HG02642 (cell line): ENCODE data around the gene LMNTD1.
A peak's percentile ranks its signal among the peaks of the same experiment; 100 is the strongest.

Experiments used
- ATAC-seq: cut with Tn5 transposase; IDR thresholded peaks from one replicate; pipeline ENCODE4 v1.9.1; 2021; ENCODE audit warnings: mild to moderate bottlenecking; ENCODE audit not compliant: unreplicated experiment, poor library complexity

LMNTD1 gene

GRCh38 chr12:25556153-25556552, 3.1 kb upstream of the LMNTD1 start:
- no peak for ATAC-seq

- ATAC-seq = no peak
These were observed 402 bp downstream of the LMNTD1 start for GRCh38 chr12:25552681-25553080.

GRCh38 chr12:25550186-25550585, 2.9 kb downstream of the LMNTD1 start:
- ATAC-seq = no peak

- ATAC-seq = no peak
These were observed 4.0 kb downstream of the LMNTD1 start for GRCh38 chr12:25549120-25549519.

GRCh38 chr12:25546318-25546717, 6.8 kb downstream of the LMNTD1 start:
- no peak for ATAC-seq

GRCh38 chr12:25533150-25533549, 19.9 kb downstream of the LMNTD1 start:
- no peak for ATAC-seq

- ATAC-seq = no peak
These were observed 21.5 kb downstream of the LMNTD1 start for GRCh38 chr12:25531502-25532052.

- ATAC-seq = no peak
These were observed 23.3 kb downstream of the LMNTD1 start for GRCh38 chr12:25529738-25530137.

- no peak for ATAC-seq
These were observed 26.3 kb downstream of the LMNTD1 start for GRCh38 chr12:25526778-25527177.

- ATAC-seq = no peak
These were observed 28.7 kb downstream of the LMNTD1 start for GRCh38 chr12:25524366-25524765.

GRCh38 chr12:25521625-25522256, 31.3 kb downstream of the LMNTD1 start:
- no peak for ATAC-seq

- peak; percentile 79 for ATAC-seq
These were observed 34.6 kb downstream of the LMNTD1 start for GRCh38 chr12:25518512-25518911.

GRCh38 chr12:25504744-25505143, 48.3 kb downstream of the LMNTD1 start:
- no peak for ATAC-seq

GRCh38 chr12:25503666-25504065, 49.4 kb downstream of the LMNTD1 start:
- no peak for ATAC-seq

GRCh38 chr12:25502596-25502995, 50.5 kb downstream of the LMNTD1 start:
- no peak for ATAC-seq

GRCh38 chr12:25502118-25502517, 51.0 kb downstream of the LMNTD1 start:
- ATAC-seq = no peak

GRCh38 chr12:25501549-25501948, 51.5 kb downstream of the LMNTD1 start:
- ATAC-seq = no peak

GRCh38 chr12:25500651-25501050, 52.4 kb downstream of the LMNTD1 start:
- ATAC-seq = no peak

- no peak for ATAC-seq
These were observed 56.1 kb downstream of the LMNTD1 start for GRCh38 chr12:25497021-25497420.

- no peak for ATAC-seq
These were observed 56.9 kb downstream of the LMNTD1 start for GRCh38 chr12:25496098-25496587.

GRCh38 chr12:25495331-25496097, 57.6 kb downstream of the LMNTD1 start:
- no peak for ATAC-seq
